WTC11 (cell line): Measurements from ENCODE around the gene NCF2. TPM values are rescaled to one million over a fixed set of nuclear protein-coding genes. Genes with fewer than 3 reads are reported as not detected.

Experiments
- ATAC-seq: fragments of 200-7000 bp; cut with Tn5 transposase; 2 replicates; pipeline ENCODE4 v1.10.0; 2021; ENCODE audit warnings: mild to moderate bottlenecking, moderate library complexity
- CTCF ChIA-PET: fragments of 300-600 bp; sonication (Branson Sonifier 250); formaldehyde crosslinking; loops from one replicate; lab custom pipeline; 2021; ENCODE audit warnings: antibody characterized with exemption; lab: Charles Lee
- POLR2A ChIA-PET: fragments of 350-600 bp; sonication (Branson Sonifier 250); formaldehyde crosslinking; loops from one replicate; lab custom pipeline; 2021; ENCODE audit warnings: antibody characterized with exemption; lab: Charles Lee
- DNase-seq: peaks from one replicate; pipeline ENCODE4 v3.0.0; 2021; ENCODE audit warnings: low spot score
- H3K27ac Mint-ChIP-seq: 2 replicates; pipeline ENCODE4 v1.8.0; 2021; ENCODE audit warnings: mixed read lengths
- H3K27me3 Mint-ChIP-seq: 2 replicates; pipeline ENCODE4 v1.8.0; 2021; ENCODE audit warnings: low read depth, mild to moderate bottlenecking, moderate library complexity, mixed read lengths
- H3K36me3 Mint-ChIP-seq: 2 replicates; pipeline ENCODE4 v1.8.0; 2021; ENCODE audit warnings: mixed read lengths
- H3K4me1 Mint-ChIP-seq: 2 replicates; pipeline ENCODE4 v1.8.0; 2022; ENCODE audit warnings: mixed read lengths
- H3K4me3 Mint-ChIP-seq: 2 replicates; pipeline ENCODE4 v1.8.0; 2021; ENCODE audit warnings: mild to moderate bottlenecking, moderate library complexity, mixed read lengths
- H3K9me3 Mint-ChIP-seq: 2 replicates; pipeline ENCODE4 v1.8.0; 2021; ENCODE audit warnings: mixed read lengths
- ESRRA ChIP-seq: sonication (generic); formaldehyde crosslinking; IDR thresholded peaks from 2 replicates; pipeline ENCODE4 v1.8.1; 2022; ENCODE audit warnings: mild to moderate bottlenecking, missing genetic modification reagents, borderline replicate concordance
- FOXK1 ChIP-seq: sonication (generic); formaldehyde crosslinking; IDR thresholded peaks from 2 replicates; pipeline ENCODE4 v1.8.0; 2022; ENCODE audit warnings: mild to moderate bottlenecking, moderate library complexity, missing genetic modification reagents
- FOXP4 ChIP-seq: sonication (generic); formaldehyde crosslinking; IDR thresholded peaks from 2 replicates; pipeline ENCODE4 v1.8.0; 2022; ENCODE audit warnings: mild to moderate bottlenecking, missing genetic modification reagents
- GABPB1 ChIP-seq: sonication (generic); formaldehyde crosslinking; IDR thresholded peaks from 2 replicates; pipeline ENCODE4 v1.8.1; 2023; ENCODE audit warnings: mild to moderate bottlenecking, missing genetic modification reagents
- GTF2I ChIP-seq: fragments of 250-450 bp; sonication (Bioruptor Pico); conservative IDR thresholded peaks from 2 replicates; pipeline ENCODE4 v1.4.0; 2021; ENCODE audit warnings: mild to moderate bottlenecking
- NFE2L1 ChIP-seq: sonication (generic); formaldehyde crosslinking; IDR thresholded peaks from 2 replicates; pipeline ENCODE4 v1.8.1; 2023; ENCODE audit warnings: missing genetic modification reagents
- PRRX2 ChIP-seq: fragments of 250-450 bp; sonication (Bioruptor Pico); IDR thresholded peaks from 2 replicates; pipeline ENCODE4 v1.8.0; 2021; ENCODE audit warnings: mild to moderate bottlenecking
- ZBTB43 ChIP-seq: sonication (generic); formaldehyde crosslinking; IDR thresholded peaks from 2 replicates; pipeline ENCODE4 v1.8.1; 2023; ENCODE audit warnings: mild to moderate bottlenecking, missing genetic modification reagents
- ZNF121 ChIP-seq: sonication (generic); formaldehyde crosslinking; IDR thresholded peaks from 2 replicates; pipeline ENCODE4 v1.8.0; 2023; ENCODE audit warnings: missing genetic modification reagents
- ZNF138 ChIP-seq: sonication (generic); formaldehyde crosslinking; conservative IDR thresholded peaks from 2 replicates; pipeline ENCODE4 v1.8.1; 2022; ENCODE audit warnings: mild to moderate bottlenecking, moderate library complexity, missing genetic modification reagents
- ZNF263 ChIP-seq: sonication (generic); formaldehyde crosslinking; IDR thresholded peaks from 2 replicates; pipeline ENCODE4 v1.8.1; 2022; ENCODE audit warnings: low read depth, mild to moderate bottlenecking, moderate library complexity, missing genetic modification reagents
- ZNF532 ChIP-seq: fragments of 250-450 bp; sonication (Bioruptor Pico); IDR thresholded peaks from 2 replicates; pipeline ENCODE4 v1.9.0; 2021; ENCODE audit warnings: mild to moderate bottlenecking, borderline replicate concordance
- total RNA-seq: library from RNA; stranded (reverse); gene quantifications from 3 replicates; pipeline ENCODE4 v1.2.3, GENCODE V29; 2021
- TF ChIP-seq, protein P1 (sequence below): sonication (generic); formaldehyde crosslinking; IDR thresholded peaks from 2 replicates; pipeline ENCODE4 v1.8.1; 2023; ENCODE audit warnings: mild to moderate bottlenecking, missing genetic modification reagents, moderate library complexity
- TF ChIP-seq, protein P2 (sequence below): sonication (generic); formaldehyde crosslinking; IDR thresholded peaks from 2 replicates; pipeline ENCODE4 v1.8.0; 2022; ENCODE audit warnings: missing genetic modification reagents

The NCF2 gene
- total RNA-seq, 1 experiment from 2014 or later: 0.52 TPM

- TF ChIP-seq GABPB1 (CRISPR knock-in tag): no peak
- TF ChIP-seq ZBTB43 (CRISPR knock-in tag): no peak
- no peak for TF ChIP-seq ZNF532 (CRISPR knock-in tag)
- no peak for TF ChIP-seq GTF2I
- H3K9me3 Mint-ChIP-seq: no peaks in the 10 kb centered on the region
- H3K36me3 Mint-ChIP-seq: no peaks in the 10 kb centered on the region
- ATAC-seq (no peak), DNase-seq (no peak)
- peaks cover 25% of the 10 kb centered on the region for H3K4me1 Mint-ChIP-seq
- POLR2A ChIA-PET: no interaction called here
- no peak overlapping the region; the same call in 1 of the 2 replicates for H3K27ac Mint-ChIP-seq
- no peak overlapping the region for H3K4me3 Mint-ChIP-seq
- CTCF ChIA-PET: no interaction called here
- H3K27me3 Mint-ChIP-seq: no peaks in the 10 kb centered on the region
These were observed 5.2 kb downstream of the NCF2 start for GRCh38 chr1:183585038-183585437.

DNA sequence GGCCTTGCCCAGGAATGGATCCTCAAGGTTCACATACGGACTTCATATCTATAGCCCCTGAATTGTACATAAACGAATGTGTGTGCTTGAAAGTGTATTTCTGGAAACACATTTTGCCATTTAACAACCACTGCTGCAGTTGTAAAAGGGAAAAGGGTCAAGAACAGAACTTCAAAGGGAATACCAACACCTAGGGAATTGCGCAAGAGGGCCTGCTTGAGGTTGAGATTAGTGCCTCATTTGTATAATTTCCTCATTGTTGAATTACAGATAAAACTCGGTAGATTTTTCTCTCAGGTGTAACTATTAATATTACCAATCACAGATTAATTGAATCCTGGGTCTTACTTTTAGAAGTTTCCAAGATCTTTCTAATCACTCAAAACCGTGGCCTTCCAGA, 6.1 kb downstream of the NCF2 start:
- ATAC-seq (no peak), DNase-seq (no peak)
- CTCF ChIA-PET: no interaction called here
- H3K9me3 Mint-ChIP-seq: no peaks in the 10 kb centered on the region
- peaks cover 16% of the 10 kb centered on the region for H3K4me1 Mint-ChIP-seq
- no peak overlapping the region for H3K4me3 Mint-ChIP-seq
- H3K36me3 Mint-ChIP-seq: no peaks in the 10 kb centered on the region
- POLR2A ChIA-PET: no interaction called here
- no peak overlapping the region for H3K27ac Mint-ChIP-seq
- H3K27me3 Mint-ChIP-seq: no peaks in the 10 kb centered on the region
- TF ChIP-seq, protein P1, sequence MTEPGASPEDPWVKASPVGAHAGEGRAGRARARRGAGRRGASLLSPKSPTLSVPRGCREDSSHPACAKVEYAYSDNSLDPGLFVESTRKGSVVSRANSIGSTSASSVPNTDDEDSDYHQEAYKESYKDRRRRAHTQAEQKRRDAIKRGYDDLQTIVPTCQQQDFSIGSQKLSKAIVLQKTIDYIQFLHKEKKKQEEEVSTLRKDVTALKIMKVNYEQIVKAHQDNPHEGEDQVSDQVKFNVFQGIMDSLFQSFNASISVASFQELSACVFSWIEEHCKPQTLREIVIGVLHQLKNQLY (CRISPR knock-in tag): no peak
- TF ChIP-seq FOXK1 (CRISPR knock-in tag): no peak
- no peak for TF ChIP-seq ZNF138 (CRISPR knock-in tag)
- TF ChIP-seq ZBTB43 (CRISPR knock-in tag): no peak
- no peak for TF ChIP-seq FOXP4 (CRISPR knock-in tag)
- no peak for TF ChIP-seq ESRRA (CRISPR knock-in tag)
- no peak for TF ChIP-seq ZNF121
- TF ChIP-seq, protein P2, sequence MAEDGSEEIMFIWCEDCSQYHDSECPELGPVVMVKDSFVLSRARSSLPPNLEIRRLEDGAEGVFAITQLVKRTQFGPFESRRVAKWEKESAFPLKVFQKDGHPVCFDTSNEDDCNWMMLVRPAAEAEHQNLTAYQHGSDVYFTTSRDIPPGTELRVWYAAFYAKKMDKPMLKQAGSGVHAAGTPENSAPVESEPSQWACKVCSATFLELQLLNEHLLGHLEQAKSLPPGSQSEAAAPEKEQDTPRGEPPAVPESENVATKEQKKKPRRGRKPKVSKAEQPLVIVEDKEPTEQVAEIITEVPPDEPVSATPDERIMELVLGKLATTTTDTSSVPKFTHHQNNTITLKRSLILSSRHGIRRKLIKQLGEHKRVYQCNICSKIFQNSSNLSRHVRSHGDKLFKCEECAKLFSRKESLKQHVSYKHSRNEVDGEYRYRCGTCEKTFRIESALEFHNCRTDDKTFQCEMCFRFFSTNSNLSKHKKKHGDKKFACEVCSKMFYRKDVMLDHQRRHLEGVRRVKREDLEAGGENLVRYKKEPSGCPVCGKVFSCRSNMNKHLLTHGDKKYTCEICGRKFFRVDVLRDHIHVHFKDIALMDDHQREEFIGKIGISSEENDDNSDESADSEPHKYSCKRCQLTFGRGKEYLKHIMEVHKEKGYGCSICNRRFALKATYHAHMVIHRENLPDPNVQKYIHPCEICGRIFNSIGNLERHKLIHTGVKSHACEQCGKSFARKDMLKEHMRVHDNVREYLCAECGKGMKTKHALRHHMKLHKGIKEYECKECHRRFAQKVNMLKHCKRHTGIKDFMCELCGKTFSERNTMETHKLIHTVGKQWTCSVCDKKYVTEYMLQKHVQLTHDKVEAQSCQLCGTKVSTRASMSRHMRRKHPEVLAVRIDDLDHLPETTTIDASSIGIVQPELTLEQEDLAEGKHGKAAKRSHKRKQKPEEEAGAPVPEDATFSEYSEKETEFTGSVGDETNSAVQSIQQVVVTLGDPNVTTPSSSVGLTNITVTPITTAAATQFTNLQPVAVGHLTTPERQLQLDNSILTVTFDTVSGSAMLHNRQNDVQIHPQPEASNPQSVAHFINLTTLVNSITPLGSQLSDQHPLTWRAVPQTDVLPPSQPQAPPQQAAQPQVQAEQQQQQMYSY (CRISPR knock-in tag): no peak
- TF ChIP-seq ZNF263: no peak
- TF ChIP-seq PRRX2: no peak
- TF ChIP-seq NFE2L1: no peak
